ENCODE results near the gene RIC8B. TPM values are rescaled to one million over a fixed set of nuclear protein-coding genes. Genes with fewer than 3 reads are reported as not detected.

The RIC8B gene
- polyA plus RNA-seq, 3 donors = 2.7 to 3.8 (median 2.7) TPM

DNA sequence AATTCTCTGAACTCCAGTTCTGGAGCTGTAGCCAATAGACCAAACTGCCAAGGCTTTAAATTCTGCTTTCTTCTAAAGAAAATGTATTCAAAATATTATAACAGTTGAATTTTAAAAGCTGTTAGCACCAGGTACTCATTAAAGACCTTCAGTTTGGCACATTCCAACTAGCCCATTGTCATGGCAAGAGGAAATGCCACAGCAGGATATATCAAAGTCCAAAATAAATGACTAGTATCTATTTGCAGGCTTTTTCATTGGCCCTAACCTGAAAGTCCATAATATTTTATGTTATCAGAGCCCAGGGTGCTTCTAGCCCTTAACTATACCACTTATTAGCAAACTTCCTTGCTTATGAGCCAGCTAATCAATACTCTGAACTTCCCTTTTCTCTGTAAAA lies 3.1 kb upstream of the RIC8B start:
- H3K36me3 ChIP-seq (replicated peaks in 1 of 2; ENCODE audit: control insufficient read depth in 1 of 2, insufficient read depth in 2 of 2, low read length in 2 of 2) = no peaks in the 10 kb centered on the region
- H3K79me2 ChIP-seq (ENCODE audit: insufficient read depth, low read length) = peaks cover 15% of the 10 kb centered on the region
- H2AFZ ChIP-seq (ENCODE audit: insufficient read depth, low read depth, low read length, poor library complexity, severe bottlenecking) = no peak overlapping the region
- H3K9me3 ChIP-seq (replicated peaks in 1 of 2; ENCODE audit: control insufficient read depth in 1 of 2, insufficient read depth in 1 of 2, low read length in 2 of 2) = no peaks in the 10 kb centered on the region
- no peak for DNase-seq
- H3K4me3 ChIP-seq (replicated peaks in 1 of 3; ENCODE audit: low read depth in 2 of 3, low read length in 3 of 3) = no peak overlapping the region
- H3K4me3 Mint-ChIP-seq = no peak overlapping the region
- H3K27me3 Mint-ChIP-seq (ENCODE audit: low read depth in 3 of 3) = peaks cover 33 to 36% (median 35%) of the 10 kb centered on the region in 3 donors
- peaks cover 23% of the 10 kb centered on the region for H3K4me1 Mint-ChIP-seq
- peaks cover 3% of the 10 kb centered on the region for H4K20me1 ChIP-seq (ENCODE audit: insufficient read depth, low read length)
- intact Hi-C loops (cut with micrococcal nuclease) = no loop called here
- H3K4me1 ChIP-seq (ENCODE audit: control insufficient read depth in 1 of 2, insufficient read depth in 2 of 2, low read length in 2 of 2) = peaks cover 12 to 25% of the 10 kb centered on the region in 2 donors
- no peak overlapping the region for H3K27ac ChIP-seq (ENCODE audit: low read depth in 1 of 2, low read length in 2 of 2)
- peaks cover 32 to 36% of the 10 kb centered on the region in 2 donors for H3K27me3 ChIP-seq (ENCODE audit: control insufficient read depth in 2 of 2, insufficient read depth in 2 of 2, low read length in 2 of 2)
- H3K9me3 Mint-ChIP-seq = peaks cover 0 to 3% (median 0%) of the 10 kb centered on the region in 7 donors
- no peaks in the 10 kb centered on the region for H3K36me3 Mint-ChIP-seq
- H3K9ac ChIP-seq (ENCODE audit: insufficient read depth, low read length, poor library complexity, severe bottlenecking) = no peak overlapping the region
- TF ChIP-seq CTCF (IDR thresholded peaks at IDR 0.05) = no peak
- H3K4me2 ChIP-seq (replicated peaks; ENCODE audit: extremely low read depth, low read length, poor library complexity, severe bottlenecking) = no peak overlapping the region
- no peak overlapping the region for H3K27ac Mint-ChIP-seq

- H3K9ac ChIP-seq (ENCODE audit: insufficient read depth, low read length, poor library complexity, severe bottlenecking) = peak overlapping the region; percentile 93
- Mint-ChIP-seq H3K27ac (peak overlapping the region; percentile 97 to 99 (median 98)), H3K27me3 (ENCODE audit: low read depth in 3 of 3) (peaks cover 14 to 20% (median 16%) of the 10 kb centered on the region in 3 donors), H3K4me1 (peaks cover 26% of the 10 kb centered on the region), H3K36me3 (peaks cover 0 to 2% of the 10 kb centered on the region in 2 donors), H3K9me3 (peaks cover 0 to 3% (median 0%) of the 10 kb centered on the region in 7 donors), H3K4me3 (peak overlapping the region; percentile 93 to 97)
- peak overlapping the region; percentile 56 to 86 (median 73) for H3K4me3 ChIP-seq (replicated peaks in 1 of 3; ENCODE audit: low read depth in 2 of 3, low read length in 3 of 3)
- WGBS (ENCODE audit: insufficient coverage) = 39% methylated on average over 15 of the region's 25 CpGs
- H3K27ac ChIP-seq (ENCODE audit: low read depth in 1 of 2, low read length in 2 of 2) = peak overlapping the region in 1 of 2 donors; percentile 95
- no peak for TF ChIP-seq CTCF (IDR thresholded peaks at IDR 0.05)
- peaks cover 3% of the 10 kb centered on the region for H4K20me1 ChIP-seq (ENCODE audit: insufficient read depth, low read length)
- peak overlapping the region; percentile 84 for H3K4me2 ChIP-seq (replicated peaks; ENCODE audit: extremely low read depth, low read length, poor library complexity, severe bottlenecking)
- no peaks in the 10 kb centered on the region for H3K9me3 ChIP-seq (replicated peaks in 1 of 2; ENCODE audit: control insufficient read depth in 1 of 2, insufficient read depth in 1 of 2, low read length in 2 of 2)
- intact Hi-C loops (cut with micrococcal nuclease) = no loop called here
- peak overlapping the region; percentile 93 for H2AFZ ChIP-seq (ENCODE audit: insufficient read depth, low read depth, low read length, poor library complexity, severe bottlenecking)
- peaks cover 12 to 25% of the 10 kb centered on the region in 2 donors for H3K4me1 ChIP-seq (ENCODE audit: control insufficient read depth in 1 of 2, insufficient read depth in 2 of 2, low read length in 2 of 2)
- no peak for DNase-seq
- H3K27me3 ChIP-seq (ENCODE audit: control insufficient read depth in 2 of 2, insufficient read depth in 2 of 2, low read length in 2 of 2) = peaks cover 12 to 16% of the 10 kb centered on the region in 2 donors
- H3K36me3 ChIP-seq (replicated peaks in 1 of 2; ENCODE audit: control insufficient read depth in 1 of 2, insufficient read depth in 2 of 2, low read length in 2 of 2) = no peaks in the 10 kb centered on the region
- peaks cover 15% of the 10 kb centered on the region for H3K79me2 ChIP-seq (ENCODE audit: insufficient read depth, low read length)
Measured at GRCh38 chr12:106773286-106774004, 1.0 kb upstream of the RIC8B start.

All from CD14-positive monocyte (primary cell).